GM12874 (cell line): Measurements from ENCODE around the gene EPHA10.

ENCODE experiments used
- CTCF ChIP-seq: IDR thresholded peaks from 2 replicates; pipeline ENCODE4 v1.5.1; 2011; ENCODE audit warnings: low read depth, mild to moderate bottlenecking, control low read depth, low read length, moderate library complexity; ENCODE audit not compliant: insufficient read depth

The EPHA10 gene

DNA sequence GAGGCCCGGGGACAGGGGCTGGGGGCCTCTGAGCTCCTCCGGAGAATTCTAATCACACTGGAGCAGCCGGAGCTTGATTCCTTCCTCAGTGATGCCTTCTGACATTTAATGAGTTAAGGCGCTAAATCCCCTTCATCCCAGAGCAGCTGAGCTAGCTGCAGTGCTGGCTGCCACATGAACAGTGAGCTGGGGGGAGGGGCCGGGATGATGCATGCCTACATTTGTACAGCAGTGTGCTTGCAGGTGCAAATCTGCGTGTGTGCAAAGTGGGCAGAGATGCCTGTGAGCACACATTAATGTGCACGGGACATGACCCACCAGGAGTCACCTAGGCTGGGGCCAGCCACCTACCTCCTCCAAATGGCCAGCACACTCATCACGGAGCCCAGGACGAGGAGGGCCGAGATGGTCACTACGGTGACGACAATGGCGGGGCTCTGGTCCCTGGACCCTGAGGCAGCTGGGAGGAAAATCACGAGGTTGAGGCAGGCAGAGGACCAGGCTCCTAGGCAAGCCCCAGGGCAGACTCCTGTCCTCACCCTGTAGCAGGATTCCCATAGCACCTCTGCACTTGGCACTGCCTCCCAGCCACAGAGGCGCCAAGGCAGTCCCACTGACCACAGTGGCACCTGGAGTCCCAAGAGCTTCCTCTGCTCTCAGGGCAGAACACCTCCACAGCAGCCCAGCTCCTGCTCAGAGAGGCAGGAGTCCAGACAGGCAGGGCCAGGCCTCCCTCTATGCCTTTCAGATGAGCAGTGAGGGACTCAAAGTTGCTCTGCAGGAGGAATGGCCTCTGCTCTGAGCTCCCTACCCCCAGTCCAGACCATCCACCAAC, 38.0 kb downstream of the EPHA10 start:
- TF ChIP-seq CTCF: no peak

DNA sequence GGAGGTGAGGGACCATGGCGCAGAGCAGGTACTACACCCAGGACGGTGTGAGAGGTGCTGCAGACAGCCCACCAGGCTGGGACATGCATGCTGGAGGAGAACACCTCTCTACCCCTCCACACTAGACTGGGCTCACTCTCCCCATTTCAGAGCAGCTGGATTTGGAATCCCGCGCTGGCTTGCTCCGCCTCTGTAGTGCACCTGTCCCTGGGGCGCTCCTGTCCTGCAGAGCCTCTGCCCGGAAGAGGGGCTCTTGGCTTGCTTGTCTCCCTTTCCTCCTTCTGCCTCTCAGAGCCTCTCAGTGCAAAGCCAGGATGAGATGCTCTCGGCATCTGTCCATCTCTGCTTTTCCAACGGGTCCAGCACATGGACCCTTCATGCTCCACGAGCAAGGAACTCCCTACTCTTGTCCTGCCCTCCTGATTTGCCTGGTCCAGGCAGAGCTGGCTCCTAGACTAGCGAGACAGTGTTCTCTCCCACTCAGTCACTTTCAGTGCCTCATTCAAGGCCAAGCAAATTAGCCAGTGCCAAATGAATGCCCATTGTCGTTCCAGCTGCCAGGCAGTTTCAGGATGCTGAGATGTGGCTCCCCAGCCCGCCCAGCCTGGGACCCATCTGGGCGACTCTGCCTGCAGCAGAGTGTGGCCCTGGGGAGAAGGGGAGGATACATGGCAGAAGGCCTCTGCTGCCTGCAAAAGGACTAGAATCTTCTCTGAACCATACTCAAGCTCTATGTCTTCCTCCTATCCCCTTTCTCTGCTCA, 38.9 kb downstream of the EPHA10 start:
- TF ChIP-seq CTCF: no peak

DNA sequence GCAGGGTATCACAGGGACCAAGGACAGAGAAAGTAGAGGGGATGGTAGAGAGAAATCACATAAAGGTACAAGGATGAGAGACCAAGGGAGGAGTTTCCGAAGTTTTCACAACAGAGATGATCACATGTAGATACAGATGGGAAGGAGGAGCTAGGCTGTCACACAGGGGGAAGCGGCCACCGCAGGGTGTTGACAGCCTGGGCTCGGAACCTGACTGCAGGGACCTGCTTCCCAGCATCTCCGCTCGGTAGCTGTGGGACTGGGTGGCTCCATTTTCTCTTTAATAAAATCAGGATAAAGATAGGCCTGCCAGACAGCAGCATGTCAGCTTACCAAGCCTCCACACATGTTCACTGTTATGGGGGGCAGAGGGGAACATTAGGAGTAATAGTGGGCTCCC, 40.3 kb downstream of the EPHA10 start:
- no peak for TF ChIP-seq CTCF

DNA sequence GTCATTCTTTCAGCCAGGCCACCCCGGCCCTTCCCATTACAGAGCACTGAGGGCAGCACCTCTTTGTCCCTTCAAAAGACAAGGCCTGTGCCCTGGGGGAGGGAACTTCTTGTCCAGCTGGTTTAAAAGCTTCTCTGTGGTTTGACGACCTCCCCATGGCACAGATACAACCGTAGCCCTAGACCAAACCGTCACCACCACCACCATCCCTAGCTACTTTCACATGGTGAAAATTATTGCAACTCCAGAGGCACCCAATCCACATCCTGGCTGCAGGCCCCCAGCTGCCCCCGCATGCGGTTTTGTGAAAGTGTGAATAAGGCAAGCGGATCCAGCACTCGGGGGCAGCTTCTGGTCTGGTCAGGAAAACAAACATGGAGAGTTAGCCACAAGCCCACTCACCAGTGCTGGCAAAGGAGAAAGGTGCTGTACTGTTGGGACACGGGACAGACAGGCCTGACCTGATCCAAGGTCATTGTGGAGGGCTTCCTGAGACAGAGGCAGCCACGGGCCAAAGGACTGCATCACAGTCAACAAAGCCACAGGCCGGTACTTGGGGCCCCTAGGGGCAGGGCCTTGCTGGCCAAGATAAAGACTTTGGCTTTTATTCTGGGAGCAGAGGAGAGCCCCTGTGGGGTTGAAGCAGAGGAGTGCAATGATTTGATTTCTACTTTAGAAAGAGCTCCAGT, 41.4 kb downstream of the EPHA10 start:
- TF ChIP-seq CTCF: no peak

- TF ChIP-seq CTCF: no peak
Measured at GRCh38 chr1:37723072-37723389, 41.9 kb downstream of the EPHA10 start.

DNA sequence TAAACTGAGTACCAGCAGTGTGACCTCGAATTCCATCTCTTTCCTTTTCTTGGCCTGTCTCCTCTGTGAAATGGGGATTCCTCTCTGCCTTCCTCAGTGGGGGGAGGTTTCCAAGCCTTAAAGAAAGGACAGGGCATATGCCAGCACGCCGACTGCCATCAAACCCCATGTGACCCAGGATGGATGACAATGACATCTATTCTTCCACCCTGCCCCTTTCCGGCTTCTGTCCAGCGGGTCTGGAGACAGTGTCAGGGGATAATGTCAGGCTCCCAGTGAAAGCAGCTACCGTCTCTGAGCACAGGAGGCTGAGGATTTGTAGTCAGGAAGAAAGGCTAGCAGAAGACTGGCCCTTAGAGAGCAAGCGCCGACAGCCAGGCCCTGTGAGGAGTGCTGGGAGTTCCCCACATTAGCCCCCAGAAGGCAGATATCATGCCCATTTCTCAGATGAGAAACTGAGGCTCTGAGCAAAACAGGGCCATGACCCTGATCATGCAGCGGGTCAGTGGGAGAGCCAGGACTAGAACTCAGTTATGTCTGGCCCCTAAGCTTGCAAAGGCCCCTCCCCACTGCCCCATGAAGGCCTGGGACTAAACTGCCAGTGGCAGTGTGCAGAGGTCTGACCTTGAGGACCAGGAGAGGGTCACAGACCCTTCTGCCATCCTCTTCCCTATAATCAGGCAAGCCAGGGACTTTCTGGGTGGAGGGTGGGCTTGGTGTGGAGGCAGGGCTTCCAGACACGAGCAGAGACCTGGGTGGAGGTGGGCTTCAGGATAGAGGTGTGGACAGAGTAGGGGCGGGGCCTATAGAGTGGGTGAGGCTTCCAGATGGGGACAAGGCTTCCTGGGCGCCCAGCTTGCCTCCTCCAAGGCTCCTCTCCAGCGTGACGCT, 42.5 kb downstream of the EPHA10 start:
- no peak for TF ChIP-seq CTCF
